ENCODE measurements around the gene APCDD1L. TPM values are rescaled to one million over a fixed set of nuclear protein-coding genes. Genes with fewer than 3 reads are reported as not detected.

The APCDD1L gene
- total RNA-seq, 4 donors from 2014 or later = 0.59 to 2.1 (median 1.1) TPM; not detected in 1

DNA sequence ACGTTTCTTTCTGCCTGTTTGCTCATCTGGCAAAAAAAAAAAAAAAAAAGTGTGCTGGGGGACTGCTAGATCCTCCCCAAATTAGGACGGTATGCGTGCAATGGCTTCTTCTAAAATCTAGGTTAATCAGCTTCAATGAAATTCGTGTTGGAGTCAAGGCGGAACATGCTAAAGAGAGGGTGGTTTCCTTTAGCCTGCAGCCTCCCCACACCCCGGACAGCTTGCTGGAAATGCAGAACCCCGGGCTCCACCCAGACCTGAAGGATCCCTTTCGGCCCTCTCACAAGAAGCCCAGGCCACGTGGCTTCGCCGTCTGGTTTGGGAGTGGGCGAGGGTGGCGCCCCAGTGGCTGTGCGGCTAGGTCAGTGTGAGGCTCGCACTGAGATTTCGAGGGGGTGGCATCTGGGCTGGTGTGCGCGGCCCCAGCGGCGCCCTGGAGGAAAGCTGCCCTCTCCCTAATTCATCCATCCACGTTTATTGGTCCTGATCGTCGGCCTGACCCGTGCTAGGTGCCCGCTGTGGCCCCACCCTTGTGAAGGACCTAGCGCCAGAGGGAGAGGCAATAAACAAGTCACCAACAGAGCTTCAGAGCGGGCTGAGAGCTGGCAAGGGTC, 49.0 kb downstream of the APCDD1L start:
- Histone ChIP-seq H3K27me3 (no peaks in the 10 kb centered on the region), H3K9me3 (no peaks in the 10 kb centered on the region), H3K4me3 (no peak overlapping the region), H3K36me3 (no peaks in the 10 kb centered on the region), H3K4me1 (peaks cover 0 to 7% of the 10 kb centered on the region in 2 donors), H3K27ac (no peak overlapping the region)
- no peak for TF ChIP-seq CTCF (IDR thresholded peaks at IDR 0.05)
- no peak for TF ChIP-seq POLR2A (IDR thresholded peaks at IDR 0.05)
- intact Hi-C loops (cut with DNase I; ENCODE audit: low total_unique reads) = no loop called here
- DNase-seq = no peak

- Histone ChIP-seq H3K4me3 (no peak overlapping the region), H3K4me1 (no peaks in the 10 kb centered on the region), H3K27ac (no peak overlapping the region), H3K27me3 (no peaks in the 10 kb centered on the region), H3K36me3 (no peaks in the 10 kb centered on the region), H3K9me3 (no peaks in the 10 kb centered on the region)
- intact Hi-C loops (cut with DNase I; ENCODE audit: low total_unique reads) = no loop called here
- DNase-seq = no peak
- TF ChIP-seq CTCF (IDR thresholded peaks at IDR 0.05) (no peak), POLR2A (IDR thresholded peaks at IDR 0.05) (no peak)
Observed at GRCh38 chr20:58464838-58465237, 50.4 kb downstream of the APCDD1L start.

DNA sequence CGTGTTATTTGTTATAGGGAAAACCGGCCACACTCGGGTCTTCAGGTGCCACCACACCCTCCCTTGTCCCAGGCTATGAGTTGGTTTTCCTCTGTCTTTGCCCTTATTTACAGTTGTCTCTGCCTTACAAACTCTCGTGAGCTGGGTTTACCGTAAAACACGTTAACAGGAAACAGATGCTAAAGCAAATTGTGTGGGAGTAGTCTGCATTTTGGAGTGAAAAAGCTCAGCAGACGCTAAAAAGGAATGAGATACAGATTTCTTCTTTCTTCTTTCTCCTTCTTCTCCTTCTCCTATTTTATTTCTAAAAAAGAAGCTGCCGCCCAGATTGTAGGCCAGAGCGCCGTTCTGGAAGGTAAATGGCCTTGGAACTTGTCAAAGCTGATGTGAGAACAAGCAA, 51.9 kb downstream of the APCDD1L start:
- intact Hi-C loops (cut with DNase I; ENCODE audit: low total_unique reads) = no loop called here
- peak overlapping the region; percentile 14 to 47 for H3K27ac ChIP-seq
- TF ChIP-seq CTCF (IDR thresholded peaks at IDR 0.05) (no peak), POLR2A (IDR thresholded peaks at IDR 0.05) (no peak)

GRCh38 chr20:58461899-58462298, 53.3 kb downstream of the APCDD1L start:
- no peak for TF ChIP-seq CTCF (IDR thresholded peaks at IDR 0.05)
- TF ChIP-seq POLR2A (IDR thresholded peaks at IDR 0.05) = no peak
- Histone ChIP-seq H3K4me3 (no peak overlapping the region), H3K9me3 (no peaks in the 10 kb centered on the region), H3K4me1 (no peaks in the 10 kb centered on the region), H3K36me3 (no peaks in the 10 kb centered on the region), H3K27ac (no peak overlapping the region), H3K27me3 (no peaks in the 10 kb centered on the region)
- no peak for DNase-seq
- intact Hi-C loops (cut with DNase I; ENCODE audit: low total_unique reads) = no loop called here

More for the DNA sequence above, 51.9 kb downstream of the APCDD1L start:
- no peaks in the 10 kb centered on the region for H3K9me3 ChIP-seq
- H3K36me3 ChIP-seq = no peaks in the 10 kb centered on the region
- H3K4me3 ChIP-seq = no peak overlapping the region
- no peak for DNase-seq
- no peaks in the 10 kb centered on the region for H3K27me3 ChIP-seq
- no peaks in the 10 kb centered on the region for H3K4me1 ChIP-seq

GRCh38 chr20:58461104-58461503, 54.1 kb downstream of the APCDD1L start:
- H3K27me3 ChIP-seq = no peaks in the 10 kb centered on the region
- TF ChIP-seq CTCF (IDR thresholded peaks at IDR 0.05) (no peak), POLR2A (IDR thresholded peaks at IDR 0.05) (no peak)
- DNase-seq = no peak
- H3K36me3 ChIP-seq = no peaks in the 10 kb centered on the region
- no peak overlapping the region for H3K4me3 ChIP-seq
- no peaks in the 10 kb centered on the region for H3K9me3 ChIP-seq
- intact Hi-C loops (cut with DNase I; ENCODE audit: low total_unique reads) = no loop called here
- H3K4me1 ChIP-seq = no peaks in the 10 kb centered on the region
- H3K27ac ChIP-seq = no peak overlapping the region

All from uterus (tissue), 4 donors.